ENCODE results near the gene KIF20B.
"Not testable (repeated sequence)": the region's sequence is repeated elsewhere in the genome, so short reads cannot be mapped to it uniquely, and the experiment has no call there.

KIF20B gene

GRCh38 chr10:89685936-89686335 is 15.5 kb upstream of the KIF20B start:
- DNase-seq, result no peak

GRCh38 chr10:89690027-89690426 is 11.4 kb upstream of the KIF20B start:
- DNase-seq, result no peak

DNA sequence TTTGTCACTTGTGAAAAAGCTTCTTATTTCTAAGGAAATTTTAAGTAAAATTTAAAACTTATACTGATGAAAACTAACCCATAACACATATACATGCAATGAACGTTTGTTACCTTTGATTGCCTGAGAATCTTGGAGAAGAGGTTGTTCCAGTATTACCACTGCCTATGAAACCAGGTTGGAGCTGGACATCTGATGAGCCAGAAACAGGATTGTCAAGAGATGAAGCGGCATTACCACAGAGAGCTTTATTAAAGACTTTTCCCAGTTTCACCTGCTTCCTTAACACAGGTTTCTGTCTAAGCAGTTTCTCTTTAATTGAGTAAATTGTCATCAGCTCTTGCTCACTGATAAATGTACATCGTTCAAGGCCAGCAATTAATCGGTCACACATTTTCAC is 9.0 kb upstream of the KIF20B start:
- DNase-seq, result no peak

DNA sequence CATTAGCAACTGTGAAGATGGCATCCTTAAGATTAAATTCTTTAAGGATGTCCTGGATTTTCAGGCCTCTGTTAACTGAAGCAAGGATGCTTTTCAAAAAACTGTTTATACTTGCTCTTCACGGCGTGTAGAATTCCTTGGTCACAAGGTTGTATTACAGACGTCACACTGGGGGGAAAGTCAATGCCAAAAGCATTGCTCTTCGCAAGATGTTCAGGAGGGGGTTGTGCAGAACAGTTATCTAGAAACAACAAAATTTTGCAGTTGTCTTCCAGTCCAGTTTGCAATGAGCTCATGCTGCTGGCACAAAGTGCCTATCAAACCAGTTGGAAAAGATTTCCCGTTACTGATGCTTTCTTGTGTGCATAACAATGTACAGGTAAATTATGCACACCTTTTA is 8.2 kb upstream of the KIF20B start:
- DNase-seq, result no peak

DNA sequence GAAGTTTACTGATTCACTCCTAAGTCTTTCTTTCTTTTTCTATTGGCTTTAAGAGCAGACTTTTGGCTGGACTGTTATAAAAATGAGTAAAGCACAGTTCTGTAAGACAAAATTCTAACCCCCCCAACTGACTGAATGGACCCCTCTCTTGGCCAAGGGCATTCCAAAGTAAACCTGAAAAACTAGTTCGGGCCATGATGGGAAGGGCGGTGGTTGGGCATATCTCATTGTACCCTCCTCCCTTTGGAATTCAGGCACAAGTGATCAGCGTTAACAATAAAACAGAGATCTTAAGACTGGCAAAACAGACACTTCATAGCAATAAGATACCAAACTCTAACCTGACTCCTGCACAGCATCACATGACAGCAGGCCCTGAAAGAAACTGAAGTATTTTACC is 6.1 kb upstream of the KIF20B start:
- DNase-seq, result no peak

GRCh38 chr10:89697946-89698345 is 3.4 kb upstream of the KIF20B start:
- no peak for DNase-seq

DNA sequence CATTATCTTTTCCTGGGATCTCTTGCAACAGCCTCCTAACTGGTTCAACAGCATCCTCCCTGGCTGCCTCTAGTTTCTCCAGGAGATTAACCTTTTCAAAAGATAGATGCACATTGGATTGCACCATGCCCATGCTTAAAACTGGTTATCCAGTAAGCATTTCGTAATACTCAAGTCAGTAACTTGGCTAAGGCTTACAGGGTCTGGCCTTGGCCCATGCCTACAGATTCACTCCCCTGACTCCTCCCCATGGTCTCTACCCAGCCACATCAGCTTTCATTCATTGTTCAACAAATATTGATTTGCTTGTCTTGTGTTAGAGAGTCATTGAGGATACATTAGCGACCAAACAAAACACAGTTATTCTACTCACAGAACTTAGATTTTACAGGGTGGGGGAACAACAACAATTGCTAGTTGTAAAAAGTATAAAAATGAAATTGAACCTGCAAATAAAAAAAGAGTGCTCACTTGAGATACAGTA is 1.8 kb upstream of the KIF20B start:
- DNase-seq, result no peak

- no peak for DNase-seq
Measured at GRCh38 chr10:89700923-89701241, 508 bp upstream of the KIF20B start.

DNA sequence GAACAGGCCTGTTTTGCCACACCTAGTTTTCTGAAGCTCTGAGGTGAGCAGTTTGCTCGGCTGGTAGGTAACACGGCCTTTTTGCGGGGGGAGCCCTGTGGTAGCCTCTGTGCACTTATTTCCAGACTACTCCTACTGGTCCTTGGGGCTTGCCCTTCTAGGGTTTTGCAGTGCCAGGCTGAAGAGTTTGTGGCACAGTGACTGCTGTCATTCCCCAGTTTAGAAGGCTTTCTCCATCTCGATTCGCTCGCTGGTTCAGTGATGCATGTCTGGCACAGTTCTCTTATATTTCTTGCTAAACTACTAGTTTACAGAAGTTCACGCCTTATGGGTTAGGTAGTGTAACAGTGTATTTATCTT is 711 bp downstream of the KIF20B start:
- DNase-seq, result peak; percentile 0

GRCh38 chr10:89705466-89705865 is 4.1 kb downstream of the KIF20B start:
- no peak for DNase-seq

DNA sequence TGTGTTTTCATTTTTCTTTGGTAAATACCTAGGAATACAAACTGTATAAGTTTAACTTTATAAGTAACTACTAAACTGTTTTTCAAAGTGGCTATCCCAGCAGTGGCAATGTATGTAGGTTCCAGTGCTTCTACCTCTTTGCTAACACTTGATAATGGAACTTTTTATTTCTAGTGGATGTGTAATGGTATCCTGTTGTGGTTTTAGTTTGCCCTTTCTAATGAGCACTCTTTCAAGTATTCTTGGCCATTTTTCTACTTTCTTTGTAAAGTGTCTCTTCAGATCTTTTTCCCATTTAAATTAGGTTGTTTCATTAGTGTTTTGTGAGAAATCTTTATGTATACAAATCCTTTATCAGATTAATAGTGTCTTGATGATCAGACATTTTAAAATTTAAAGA is 4.6 kb downstream of the KIF20B start:
- DNase-seq, result no peak

DNA sequence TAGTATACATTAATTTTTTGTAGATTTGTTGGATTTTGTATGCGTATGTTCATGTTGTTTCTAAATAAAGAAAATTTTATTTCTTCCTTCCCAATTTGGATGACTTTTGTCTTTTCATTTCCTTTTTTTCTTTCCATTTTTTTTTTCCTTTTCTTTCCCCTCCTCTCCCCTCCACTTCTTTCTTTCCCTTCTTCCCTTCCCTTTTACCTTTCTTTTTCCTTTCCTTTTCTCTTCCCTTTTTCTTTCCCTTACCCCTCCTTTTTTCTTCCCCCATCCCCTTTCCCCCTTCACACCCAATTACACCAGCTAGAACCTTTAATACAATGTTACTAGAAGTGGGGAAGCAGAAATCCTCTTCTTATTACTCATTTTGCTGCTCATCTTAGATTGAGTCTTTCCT is 6.0 kb downstream of the KIF20B start:
- DNase-seq, result no peak

DNA sequence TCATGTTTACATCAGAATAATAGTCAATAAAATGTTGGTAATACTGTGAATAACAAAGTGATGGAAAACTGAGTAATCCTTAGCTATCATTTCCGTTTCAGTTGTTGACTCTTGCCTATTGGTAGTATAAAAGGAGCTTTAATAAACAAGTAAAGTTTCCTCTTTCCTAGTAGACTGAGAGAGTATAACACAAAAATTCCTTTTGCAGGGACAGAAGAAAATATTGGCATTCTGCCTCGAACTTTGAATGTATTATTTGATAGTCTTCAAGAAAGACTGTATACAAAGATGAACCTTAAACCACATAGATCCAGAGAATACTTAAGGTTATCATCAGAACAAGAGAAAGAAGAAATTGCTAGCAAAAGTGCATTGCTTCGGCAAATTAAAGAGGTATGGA is 9.4 kb downstream of the KIF20B start:
- DNase-seq, result no peak

- no peak for DNase-seq
Measured at GRCh38 chr10:89734616-89735015, 33.2 kb downstream of the KIF20B start.

- no peak for DNase-seq
Measured at GRCh38 chr10:89738551-89739209, 37.3 kb downstream of the KIF20B start.

- no peak for DNase-seq
Measured at GRCh38 chr10:89741126-89741762, 39.9 kb downstream of the KIF20B start.

GRCh38 chr10:89744026-89744425 is 42.6 kb downstream of the KIF20B start:
- no peak for DNase-seq

- DNase-seq, result no peak
Measured at GRCh38 chr10:89745903-89746302, 44.5 kb downstream of the KIF20B start.

GRCh38 chr10:89750441-89750840 is 49.1 kb downstream of the KIF20B start:
- no peak for DNase-seq

GRCh38 chr10:89755374-89755773 is 54.0 kb downstream of the KIF20B start:
- DNase-seq, result no peak

DNA sequence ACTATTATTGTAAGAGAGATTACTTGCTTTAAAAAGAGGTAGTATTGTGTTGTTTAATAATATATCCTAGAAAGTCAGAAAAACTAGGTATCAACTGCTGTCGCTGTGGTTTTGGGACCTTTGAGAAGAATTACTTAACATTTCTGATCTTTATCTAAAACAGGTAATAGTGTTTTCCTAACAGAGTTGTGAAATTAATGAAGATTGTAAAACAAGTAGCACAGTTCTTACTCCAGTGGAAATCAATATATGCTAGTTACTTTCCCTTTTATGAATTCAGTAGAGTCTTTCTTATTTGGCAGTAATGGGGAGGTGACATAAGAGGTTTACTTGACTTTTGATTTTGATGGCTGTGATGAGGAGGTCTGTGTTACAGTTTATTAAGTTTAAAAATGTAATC is 58.1 kb downstream of the KIF20B start:
- no peak for DNase-seq

- DNase-seq, result not testable (repeated sequence)
Measured at GRCh38 chr10:89763671-89764070, 62.3 kb downstream of the KIF20B start.

GRCh38 chr10:89771684-89772083 is 70.3 kb downstream of the KIF20B start:
- no peak for DNase-seq

- DNase-seq, result no peak
Measured at GRCh38 chr10:89773081-89773480, 71.7 kb downstream of the KIF20B start.

DNA sequence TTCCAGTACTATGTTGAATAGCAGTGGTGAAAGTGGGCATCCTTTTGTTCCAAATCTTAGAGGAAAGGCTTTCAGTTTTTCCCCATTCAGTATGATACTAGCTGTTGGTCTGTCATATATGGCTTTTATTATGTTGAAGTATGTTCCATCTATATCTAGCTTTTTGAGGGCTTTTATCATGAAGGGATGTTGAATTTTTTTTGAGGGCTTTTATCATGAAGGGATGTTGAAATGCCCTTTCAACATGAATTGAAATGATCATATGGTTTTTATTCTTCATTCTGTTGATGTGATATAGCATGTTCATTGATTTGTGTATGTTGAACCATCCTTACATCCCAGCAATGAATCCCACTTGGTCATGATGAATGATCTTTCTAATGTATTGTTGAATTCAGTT is 75.3 kb downstream of the KIF20B start:
- DNase-seq, result no peak

Data from DMS79 (cell line).